HepG2 (cell line): Measurements from ENCODE around the gene IGSF11. TPM values are rescaled to one million over a fixed set of nuclear protein-coding genes. Genes with fewer than 3 reads are reported as not detected.

ENCODE experiments used
- ATAC-seq: fragments of 200-7000 bp; cut with Tn5 transposase; 3 replicates; pipeline ENCODE4 v1.9.1; 2020; ENCODE audit warnings: mild to moderate bottlenecking, moderate library complexity
- BruUV-seq: library from RNA; stranded (reverse); fragments of 400-500 nt; replicated peaks from 2 replicates; lab custom pipeline; 2021; lab: Mats Ljungman, UMichigan
- CTCF ChIA-PET: fragments of 300-600 bp; formaldehyde crosslinking; extraction: SDS; loops from one replicate; lab custom pipeline; 2021; ENCODE audit warnings: low total read pairs, inconsistent platforms, low intra/inter-chr PET ratio; lab: Yijun Ruan, JAX
- POLR2A ChIA-PET: fragments of 350-600 bp; sonication (Branson Sonifier 250); formaldehyde crosslinking; loops from one replicate; lab custom pipeline; 2020; ENCODE audit warnings: antibody characterized with exemption, inconsistent platforms; lab: Yijun Ruan, JAX
- DNase-seq: peaks from one replicate; pipeline ENCODE4 v3.0.0-alpha.2; 2015; ENCODE audit warnings: low spot score
- FAIRE-seq: peaks from 3 replicates; lab custom pipeline; 2011; peaks lifted over from hg19 to GRCh38; lab: Jason Lieb, UNC
- H2AFZ ChIP-seq: one replicate; pipeline ENCODE4 v1.6.1; 2011; ENCODE audit warnings: low read length, inconsistent platforms
- H3K27ac ChIP-seq: fragments of 300-600 bp; 3 replicates; pipeline ENCODE4 v1.8.0; 2011; ENCODE audit warnings: mixed run types, mild to moderate bottlenecking, mixed read lengths, low read length, inconsistent platforms; ENCODE audit not compliant: insufficient read depth; ENCODE audit errors: extremely low read length
- H3K27me3 ChIP-seq, 2 experiments: fragments of 200-600 bp in 1 of 2; 2 replicates in 1 of 2; 3 replicates in 1 of 2; pipeline versions ENCODE4 v1.6.0 to v1.8.0; 2011; ENCODE audit warnings: low read length in 2 of 2, mild to moderate bottlenecking in 2 of 2, moderate library complexity in 2 of 2, inconsistent platforms in 1 of 2; ENCODE audit not compliant: insufficient read depth in 2 of 2, control insufficient read depth in 1 of 2
- H3K36me3 ChIP-seq, 2 experiments: fragments of 200-600 bp in 1 of 2; replicated peaks in 1 of 2; 2 replicates in 1 of 2; 3 replicates in 1 of 2; pipeline versions ENCODE4 v1.5.1 to v1.8.0; 2011; ENCODE audit warnings: low read length in 2 of 2, inconsistent platforms in 1 of 2; ENCODE audit not compliant: insufficient read depth in 2 of 2, control insufficient read depth in 1 of 2
- H3K4me1 ChIP-seq: 2 replicates; pipeline ENCODE4 v1.5.1; 2012; ENCODE audit warnings: low read length, inconsistent platforms; ENCODE audit not compliant: insufficient read depth
- H3K4me2 ChIP-seq: 2 replicates; pipeline ENCODE4 v1.6.0; 2011; ENCODE audit warnings: low read depth, low read length, inconsistent platforms
- H3K4me3 ChIP-seq, 3 experiments: fragments of 200-600 bp in 1 of 3; sonication (generic), shearing (Covaris generic) in 1 of 3; replicated peaks in 1 of 3; 2 replicates each; pipeline ENCODE4 v1.5.1; 2011 to 2016; ENCODE audit warnings: low read length in 3 of 3, inconsistent platforms in 2 of 3, low read depth in 2 of 3, mild to moderate bottlenecking in 2 of 3, control low read depth in 1 of 3, mixed read lengths in 1 of 3; ENCODE audit not compliant: insufficient read depth in 1 of 3
- H3K79me2 ChIP-seq: one replicate; pipeline ENCODE4 v1.6.1; 2011; ENCODE audit warnings: low read length, inconsistent platforms; ENCODE audit not compliant: insufficient read depth
- H3K9ac ChIP-seq: 2 replicates; pipeline ENCODE4 v1.6.0; 2011; ENCODE audit warnings: mild to moderate bottlenecking, low read depth, low read length, inconsistent platforms; ENCODE audit not compliant: insufficient read depth
- H3K9me3 ChIP-seq: 2 replicates; pipeline ENCODE4 v1.5.1; 2012; ENCODE audit warnings: mild to moderate bottlenecking, low read length
- H4K20me1 ChIP-seq: 2 replicates; pipeline ENCODE4 v1.6.0; 2011; ENCODE audit warnings: inconsistent platforms, mild to moderate bottlenecking, low read length, moderate library complexity; ENCODE audit not compliant: insufficient read depth
- ARHGAP35 ChIP-seq: sonication (generic); formaldehyde crosslinking; IDR thresholded peaks from 2 replicates; pipeline ENCODE4 v1.9.0; 2022; ENCODE audit warnings: mild to moderate bottlenecking, inconsistent platforms, moderate library complexity, missing genetic modification reagents, borderline replicate concordance
- NFE2L2 ChIP-seq: fragments of 150-350 bp; IDR thresholded peaks from 2 replicates; pipeline ENCODE4 v1.6.1; 2014; ENCODE audit warnings: low read length
- PTBP1 ChIP-seq: fragments of 200-400 bp; formaldehyde crosslinking; IDR thresholded peaks from 2 replicates; pipeline ENCODE4 v1.6.1; 2018; ENCODE audit warnings: low read length, low read depth; ENCODE audit not compliant: poor library complexity, severe bottlenecking
- TFDP1 ChIP-seq: IDR thresholded peaks from 2 replicates; pipeline ENCODE4 v1.6.1; 2016; ENCODE audit warnings: missing compliant biosample characterization, missing genetic modification reagents, borderline replicate concordance
- ZBTB37 ChIP-seq: sonication (generic); formaldehyde crosslinking; IDR thresholded peaks from 2 replicates; pipeline ENCODE4 v1.4.0; 2020; ENCODE audit warnings: mild to moderate bottlenecking, missing genetic modification reagents
- ZMAT3 ChIP-seq: sonication (generic); formaldehyde crosslinking; conservative IDR thresholded peaks from 2 replicates; pipeline ENCODE4 v1.7.0; 2021; ENCODE audit warnings: missing genetic modification reagents
- ZNF12 ChIP-seq: sonication (generic); formaldehyde crosslinking; IDR thresholded peaks from 2 replicates; pipeline ENCODE4 v1.5.0; 2020; ENCODE audit warnings: missing genetic modification reagents
- ZNF280B ChIP-seq: sonication (generic); formaldehyde crosslinking; IDR thresholded peaks from 2 replicates; pipeline ENCODE4 v1.5.0; 2020; ENCODE audit warnings: missing genetic modification reagents, mild to moderate bottlenecking, borderline replicate concordance
- ZNF33A ChIP-seq: sonication (generic); formaldehyde crosslinking; IDR thresholded peaks from 2 replicates; pipeline ENCODE4 v1.5.1; 2020; ENCODE audit warnings: missing genetic modification reagents, mild to moderate bottlenecking, moderate library complexity, borderline replicate concordance
- ZNF441 ChIP-seq: sonication (generic); formaldehyde crosslinking; IDR thresholded peaks from 2 replicates; pipeline ENCODE4 v1.7.0; 2021; ENCODE audit warnings: missing genetic modification reagents, borderline replicate concordance
- ZNF496 ChIP-seq: sonication (generic); formaldehyde crosslinking; IDR thresholded peaks from 2 replicates; pipeline ENCODE4 v1.8.1; 2023; ENCODE audit warnings: mild to moderate bottlenecking, moderate library complexity, missing genetic modification reagents; ENCODE audit not compliant: insufficient replicate concordance
- WGBS: methylation state at CpG from one replicate; pipeline ENCODE4 v1.1.6; 2017; ENCODE audit warnings: low lambda C conversion rate; 5-methylcytosine and 5-hydroxymethylcytosine counted together
- in situ Hi-C: cut with HindIII; loops from 2 replicates; pipeline ENCODE4 v1.10.0; 2017; ENCODE audit warnings: low pct_unique_long_range_greater_than_20kb; ENCODE audit not compliant: extremely low pct_ligation_motif_present
- intact Hi-C: fragments of 100-400 bp; cut with micrococcal nuclease; formaldehyde crosslinking; loops from one replicate; pipeline ENCODE4 v1.10.0; 2022; ENCODE audit not compliant: unreplicated experiment
- polyA plus RNA-seq, 8 experiments: library from polyadenylated mRNA; depleted of rRNA in 3 of 8; stranded (reverse) in 7 of 8; unstranded in 1 of 8; fragments of >200 nt; fragmentation: Illumina TruSeq in 4 of 8; extraction: Trizol in 4 of 8; gene quantifications; 2 replicates each; pipeline versions ENCODE4 v1.2.1 to v1.2.3, GENCODE V29; 2011 to 2016; ENCODE audit warnings: low read depth in 4 of 8, missing spikeins in 1 of 8, mixed read lengths in 1 of 8; ENCODE audit not compliant: insufficient read depth in 1 of 8
- total RNA-seq, 5 experiments: library from RNA; depleted of rRNA; stranded (reverse); fragments of >200 nt; fragmentation: Illumina TruSeq; extraction: Trizol; gene quantifications; 2 replicates each; pipeline ENCODE4 v1.2.3, GENCODE V29; 2016; ENCODE audit warnings: low read depth in 1 of 5

Gene IGSF11
- total and polyA plus RNA-seq, 2 of the 13 experiments (the other 11 are each of a cell fraction or from before 2014, with no cell fraction given): not detected

GRCh38 chr3:118977671-118978392 is 56.8 kb downstream of the IGSF11 start:
- POLR2A ChIA-PET: no interaction called here
- no peak for FAIRE-seq

GRCh38 chr3:118977118-118977517 is 57.5 kb downstream of the IGSF11 start:
- BruUV-seq: no TSS peak
- TF ChIP-seq ARHGAP35 (no peak), ZNF12 (no peak), ZNF496 (CRISPR knock-in tag) (no peak), PTBP1 (no peak), NFE2L2 (no peak), ZBTB37 (CRISPR knock-in tag) (no peak), ZNF280B (CRISPR knock-in tag) (no peak), ZNF441 (CRISPR knock-in tag) (no peak)

More at GRCh38 chr3:118977671-118978392, 56.8 kb downstream of the IGSF11 start:
- H4K20me1 ChIP-seq: no peaks in the 10 kb centered on the region
- no peak overlapping the region for H3K4me3 ChIP-seq
- H3K36me3 ChIP-seq: no peaks in the 10 kb centered on the region
- H3K4me1 ChIP-seq: no peaks in the 10 kb centered on the region
- no peak overlapping the region for H2AFZ ChIP-seq
- no peak overlapping the region for H3K9ac ChIP-seq
- intact Hi-C loops (no loop called here), in situ Hi-C loops (no loop called here)
- no peaks in the 10 kb centered on the region for H3K79me2 ChIP-seq
- no peak overlapping the region for H3K27ac ChIP-seq
- no peaks in the 10 kb centered on the region for H3K27me3 ChIP-seq
- no peak overlapping the region for H3K4me2 ChIP-seq
- DNase-seq (no peak), ATAC-seq (no peak)
- TF ChIP-seq TFDP1 (CRISPR knock-in tag) (no peak), ZNF33A (no peak), ZMAT3 (CRISPR knock-in tag) (no peak)
- CTCF ChIA-PET: no interaction called here
- 0% methylated on average over 3 of the region's 8 CpGs for WGBS
- no TSS peak for BruUV-seq
- no peaks in the 10 kb centered on the region for H3K9me3 ChIP-seq

More at GRCh38 chr3:118977118-118977517, 57.5 kb downstream of the IGSF11 start:
- H3K9me3 ChIP-seq: no peaks in the 10 kb centered on the region
- H3K36me3 ChIP-seq: no peaks in the 10 kb centered on the region
- in situ Hi-C loops (no loop called here), intact Hi-C loops (no loop called here)
- H3K9ac ChIP-seq: no peak overlapping the region
- H3K4me3 ChIP-seq: no peak overlapping the region
- H3K27ac ChIP-seq: no peak overlapping the region
- POLR2A ChIA-PET: no interaction called here
- no peaks in the 10 kb centered on the region for H3K4me1 ChIP-seq
- CTCF ChIA-PET: no interaction called here
- no peak for FAIRE-seq
- no peak for ATAC-seq
- H3K4me2 ChIP-seq: no peak overlapping the region
- no peaks in the 10 kb centered on the region for H3K79me2 ChIP-seq
- no peak overlapping the region for H2AFZ ChIP-seq
- no peaks in the 10 kb centered on the region for H3K27me3 ChIP-seq
- no peaks in the 10 kb centered on the region for H4K20me1 ChIP-seq
- DNase-seq: no peak
